GM18498 (cell line): ENCODE measurements around the gene CCL21.
"Not testable (repeated sequence)": the region's sequence is repeated elsewhere in the genome, so short reads cannot be mapped to it uniquely, and the experiment has no call there.

Experiments used
- ATAC-seq: cut with Tn5 transposase; IDR thresholded peaks from one replicate; pipeline ENCODE4 v1.9.1; 2021; ENCODE audit warnings: mild to moderate bottlenecking, moderate library complexity; ENCODE audit not compliant: unreplicated experiment

Gene CCL21, protein sequence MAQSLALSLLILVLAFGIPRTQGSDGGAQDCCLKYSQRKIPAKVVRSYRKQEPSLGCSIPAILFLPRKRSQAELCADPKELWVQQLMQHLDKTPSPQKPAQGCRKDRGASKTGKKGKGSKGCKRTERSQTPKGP

GRCh38 chr9:34710023-34710422, at the start of gene CCL21:
Gene CCL21 (minus strand): TSS chr9:34710136. CDS start chr9:34710066, 70 bp downstream.
- no peak for ATAC-seq

- ATAC-seq, result no peak
Measured at GRCh38 chr9:34759432-34760134, 49.6 kb upstream of the CCL21 start.

DNA sequence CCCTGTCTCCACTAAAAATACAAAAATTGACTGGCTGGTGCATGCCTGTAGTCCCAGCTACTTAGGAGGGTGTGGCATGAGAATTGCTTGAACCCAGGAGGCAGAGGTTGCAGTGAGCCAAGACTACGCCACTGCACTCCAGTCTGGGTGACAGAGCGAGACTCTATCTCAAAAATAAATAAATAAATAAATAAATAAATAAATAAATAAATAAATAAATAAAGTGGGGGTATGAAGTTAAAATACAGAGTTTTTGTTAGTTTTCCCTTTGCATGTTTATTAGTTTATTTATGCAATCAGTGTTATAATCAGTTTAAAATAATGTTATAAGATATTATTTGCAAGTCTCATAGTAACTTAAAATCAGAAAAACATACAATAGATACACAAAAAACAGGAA, 40.4 kb upstream of the CCL21 start:
- ATAC-seq, result not testable (repeated sequence)

DNA sequence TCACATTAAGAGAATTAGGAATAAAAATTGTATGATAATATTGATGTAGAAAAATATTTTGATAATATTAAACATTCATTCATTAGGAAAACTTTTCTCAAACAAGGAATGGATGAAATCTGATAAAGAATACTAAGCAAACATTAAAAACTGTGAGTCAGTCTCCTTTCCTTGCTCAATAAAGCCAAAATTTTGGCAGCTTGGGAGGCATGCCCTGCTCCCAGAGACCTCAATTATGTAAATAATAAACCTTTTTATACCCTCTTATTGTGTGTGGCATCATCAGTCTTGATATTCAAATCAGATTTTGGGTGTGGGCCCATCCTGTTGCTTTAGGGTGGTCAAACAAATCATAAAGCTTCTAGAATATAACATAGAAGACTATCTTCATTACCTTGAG, 36.6 kb upstream of the CCL21 start:
- no peak for ATAC-seq

DNA sequence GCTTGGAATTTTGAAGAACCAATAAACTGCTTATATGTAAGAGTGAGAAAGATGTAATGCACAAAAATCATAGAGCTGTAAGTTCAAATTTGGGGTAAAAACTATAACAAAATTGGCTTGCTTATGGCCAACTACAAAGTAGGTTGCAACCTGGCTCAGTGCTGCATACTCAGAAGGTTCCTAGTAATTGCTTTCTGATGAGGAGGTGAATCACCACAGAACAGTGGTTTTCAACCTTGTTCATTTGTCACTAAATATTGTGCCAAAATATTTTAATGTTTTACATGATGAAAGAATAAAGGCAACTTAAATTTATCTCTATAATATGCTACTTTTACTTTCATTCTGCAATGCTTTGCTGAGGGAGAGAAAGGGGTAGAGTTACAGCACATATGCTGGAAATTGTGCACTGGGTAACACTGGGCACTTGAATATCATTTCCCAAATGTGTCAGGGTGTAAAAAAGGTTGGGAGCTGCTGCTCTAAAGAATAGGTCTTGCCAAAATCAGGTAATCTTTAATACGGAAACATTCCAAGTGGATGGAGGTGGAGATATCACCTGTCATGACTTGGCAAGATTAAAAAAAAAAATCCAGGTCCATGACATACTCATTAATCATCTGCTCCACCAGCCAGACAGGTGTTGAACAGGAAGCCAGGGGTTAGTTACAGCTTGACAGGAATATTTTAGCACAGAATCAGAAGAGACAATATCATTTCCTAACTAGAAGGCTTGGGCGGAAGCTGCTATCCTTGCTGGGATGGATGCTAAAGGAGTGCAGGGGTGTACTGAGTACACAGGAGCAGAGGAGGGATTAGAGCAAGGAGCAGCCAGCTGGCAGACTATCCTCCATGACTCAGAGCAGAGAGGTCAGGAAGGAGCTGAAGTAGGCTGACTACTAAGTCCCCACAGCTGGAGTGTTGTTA, 34.6 kb upstream of the CCL21 start:
- ATAC-seq, result no peak

DNA sequence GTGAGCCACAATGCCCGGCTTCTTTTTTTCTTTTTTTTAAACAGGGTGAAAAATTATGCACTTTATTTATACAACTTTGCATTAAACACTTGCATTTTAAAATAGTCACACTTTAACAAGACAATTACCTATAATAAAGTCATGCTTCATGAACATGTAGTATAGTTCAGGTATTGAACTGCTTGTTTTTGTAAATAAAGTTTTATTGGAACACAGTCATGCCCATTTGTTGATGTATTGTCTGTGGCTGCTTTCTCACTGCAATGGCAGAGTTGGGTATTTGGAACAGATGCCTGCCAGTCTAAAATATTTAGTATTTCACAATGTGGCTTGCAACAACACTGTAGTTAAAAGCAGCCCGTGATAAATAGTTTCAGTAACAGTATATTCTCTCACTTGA, 32.8 kb upstream of the CCL21 start:
- no peak for ATAC-seq

- no peak for ATAC-seq
Measured at GRCh38 chr9:34741628-34742027, 31.7 kb upstream of the CCL21 start.

DNA sequence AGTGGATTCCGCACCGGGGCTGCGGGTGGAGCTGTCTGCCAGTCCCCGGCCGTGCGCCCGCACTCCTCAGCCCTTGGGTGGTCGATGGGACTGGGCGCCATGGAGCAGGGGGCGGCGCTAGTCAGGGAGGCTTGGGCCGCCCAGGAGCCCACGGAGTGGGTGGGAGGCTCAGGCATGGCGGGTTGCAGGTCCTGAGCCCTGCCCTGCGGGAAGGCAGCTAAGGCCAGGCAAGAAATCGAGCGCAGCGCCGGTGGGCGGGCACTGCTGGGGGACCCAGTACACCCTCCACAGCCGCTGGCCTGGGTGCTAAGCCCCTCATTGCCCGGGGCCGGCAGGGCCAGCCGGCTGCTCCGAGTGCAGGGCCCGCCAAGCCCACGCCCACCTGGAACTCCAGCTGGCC, 30.2 kb upstream of the CCL21 start:
- ATAC-seq, result not testable (repeated sequence)

DNA sequence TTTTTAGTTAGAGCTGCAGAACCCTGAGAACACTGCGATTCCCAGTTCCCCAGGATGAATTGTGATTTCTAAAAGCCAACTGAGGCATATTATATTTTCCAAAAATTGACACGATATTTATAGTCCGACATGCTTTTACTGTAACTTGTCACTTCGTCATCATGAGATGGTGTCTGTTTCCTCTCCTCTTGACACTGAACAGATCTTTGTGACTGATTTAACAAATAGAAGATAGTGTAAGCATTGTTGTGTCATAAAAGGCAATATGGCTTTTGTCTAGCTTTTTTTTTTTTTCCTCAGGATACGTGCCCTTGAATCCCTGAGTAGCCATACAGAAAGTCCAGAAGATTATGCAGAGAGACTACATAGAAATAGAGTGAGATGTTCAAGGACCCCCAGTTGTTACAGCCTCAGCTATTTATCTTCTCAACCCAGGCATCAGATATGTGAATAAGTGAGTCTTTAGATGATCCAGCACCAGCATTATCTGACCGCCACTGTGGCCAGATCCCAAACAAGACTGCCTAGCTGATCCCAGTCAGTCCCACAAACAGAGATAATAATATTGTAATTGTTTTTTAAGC, 27.8 kb upstream of the CCL21 start:
- no peak for ATAC-seq

GRCh38 chr9:34734720-34735119, 24.8 kb upstream of the CCL21 start:
- no peak for ATAC-seq

- no peak for ATAC-seq
Measured at GRCh38 chr9:34732886-34733285, 22.9 kb upstream of the CCL21 start.

DNA sequence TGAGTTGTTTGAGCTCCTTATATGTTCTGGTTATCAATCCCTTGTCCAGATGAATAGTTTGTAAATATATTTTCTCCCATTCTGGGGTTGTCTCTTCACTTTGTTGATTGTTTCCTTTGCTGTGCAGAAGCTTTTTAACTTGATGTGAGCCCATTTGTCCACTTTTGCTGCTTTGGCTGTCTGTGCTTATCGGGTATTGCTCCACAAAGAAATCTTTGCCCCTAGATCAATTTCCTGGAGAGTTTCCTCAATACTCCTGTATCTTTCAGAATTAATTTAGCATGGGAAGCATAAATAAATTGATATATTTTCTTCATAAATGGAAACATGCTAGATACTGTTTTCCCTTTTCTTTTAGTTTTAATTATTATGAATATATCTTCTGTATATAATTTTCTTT, 22.5 kb upstream of the CCL21 start:
- no peak for ATAC-seq

DNA sequence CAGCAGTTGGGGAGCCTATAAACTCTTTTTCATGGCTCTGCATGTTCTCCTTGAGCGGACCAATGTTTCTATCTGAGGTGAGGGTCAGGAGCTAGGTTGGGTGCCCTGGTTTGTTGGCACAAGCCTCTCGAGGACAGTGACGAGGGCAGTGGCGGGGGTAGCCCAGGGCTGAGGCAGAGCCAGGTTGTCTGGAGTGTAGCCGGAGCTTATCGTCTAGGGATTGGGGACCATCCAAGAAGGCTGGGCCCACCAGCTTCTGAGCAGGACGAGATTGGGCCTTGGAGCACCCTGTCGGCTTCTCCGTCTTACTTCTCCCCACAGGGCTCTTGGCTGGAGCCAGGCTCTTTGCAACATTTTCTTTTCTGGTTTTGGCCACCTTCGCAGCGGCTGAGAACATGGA, 13.2 kb upstream of the CCL21 start:
- no peak for ATAC-seq

DNA sequence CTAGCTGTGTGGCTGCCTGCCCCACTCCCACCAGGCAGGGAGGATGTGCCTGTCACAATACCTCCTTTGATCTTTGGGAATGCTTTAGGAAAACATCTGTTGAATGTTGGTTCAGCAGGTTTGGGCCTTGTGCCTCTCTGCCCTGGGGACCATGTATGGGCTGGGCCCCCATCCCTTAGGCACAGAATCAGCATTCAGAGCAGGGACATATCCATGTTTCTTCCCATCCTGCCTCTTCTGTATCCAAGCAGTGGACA, 9.8 kb upstream of the CCL21 start:
- ATAC-seq, result not testable (repeated sequence)

GRCh38 chr9:34719021-34719768, 9.3 kb upstream of the CCL21 start:
- ATAC-seq, result no peak

DNA sequence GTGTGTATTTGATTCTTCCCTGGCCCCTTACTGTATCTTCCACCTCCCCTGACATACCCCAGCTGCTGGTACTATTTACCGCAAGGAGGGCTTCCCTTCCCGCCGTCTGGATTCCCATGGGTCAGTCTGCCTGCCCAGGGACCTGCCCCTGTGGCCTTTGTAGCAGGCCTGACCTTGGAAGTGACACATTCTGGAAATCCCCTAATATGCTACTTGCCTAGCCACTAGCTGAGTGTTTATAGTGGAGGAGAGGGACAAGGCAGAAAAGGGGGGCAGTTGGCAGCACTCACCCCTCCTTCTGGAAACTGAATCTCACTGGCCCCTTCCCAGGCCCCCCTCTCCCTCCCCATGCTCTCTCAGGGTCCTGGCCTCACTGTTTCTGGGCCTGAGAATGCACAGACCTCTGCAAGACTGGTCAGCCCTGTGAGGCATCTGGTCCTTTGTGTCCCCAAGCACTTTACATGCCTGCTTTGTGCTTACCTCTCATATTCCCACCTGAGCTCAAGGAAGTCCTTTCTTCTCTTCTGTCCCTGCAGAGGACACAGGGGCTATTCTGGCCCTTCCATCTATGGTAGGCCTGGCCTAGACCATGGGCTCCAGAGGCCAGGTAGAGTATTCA, 8.2 kb upstream of the CCL21 start:
- no peak for ATAC-seq

DNA sequence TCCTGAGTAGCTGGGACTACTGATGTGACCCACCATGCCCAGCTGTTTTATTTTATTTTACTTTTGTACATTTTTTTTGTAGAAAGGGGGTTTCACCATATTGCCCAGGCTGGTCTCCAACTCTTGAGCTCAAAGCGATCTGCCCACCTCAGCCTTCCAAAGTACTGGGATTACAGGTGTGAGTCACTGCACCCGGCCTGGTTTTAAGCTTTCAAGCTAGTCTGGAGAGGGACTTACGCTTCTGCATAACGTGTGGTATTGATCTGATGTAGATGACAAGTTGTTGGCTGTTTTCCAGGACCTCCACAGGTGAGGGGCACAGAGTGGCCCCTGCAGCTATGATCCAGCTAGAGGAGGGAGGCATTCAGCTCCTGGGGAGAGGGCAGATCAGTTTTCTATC, 6.8 kb upstream of the CCL21 start:
- no peak for ATAC-seq

DNA sequence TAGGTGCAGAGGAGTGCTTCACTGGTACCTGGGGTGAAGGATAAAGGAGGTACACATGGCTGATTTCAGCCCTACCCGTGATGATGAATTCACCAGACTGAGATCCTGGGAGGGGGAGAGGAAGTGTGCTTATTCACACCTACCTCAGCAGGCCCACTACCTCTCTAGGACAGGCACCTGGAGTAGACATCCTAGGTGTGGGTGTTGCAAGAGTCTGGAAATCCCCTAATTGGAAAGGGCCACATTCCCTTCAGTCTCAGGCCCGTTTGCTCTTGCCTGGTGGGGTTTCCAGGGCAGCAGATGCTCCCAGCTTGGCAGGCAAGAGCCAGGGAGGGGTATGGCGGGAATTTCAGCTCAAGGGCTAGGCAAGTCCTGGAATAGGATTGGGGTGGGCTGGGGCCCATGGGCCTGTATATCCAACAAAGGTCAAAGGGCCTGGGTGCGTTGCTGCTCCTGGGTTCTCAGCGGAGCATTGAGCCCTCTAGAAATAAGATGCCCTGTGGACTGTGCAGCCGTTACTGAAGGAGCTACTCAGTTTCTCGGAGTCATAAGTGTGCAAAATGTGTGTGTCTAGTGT, 5.8 kb upstream of the CCL21 start:
- ATAC-seq, result no peak

DNA sequence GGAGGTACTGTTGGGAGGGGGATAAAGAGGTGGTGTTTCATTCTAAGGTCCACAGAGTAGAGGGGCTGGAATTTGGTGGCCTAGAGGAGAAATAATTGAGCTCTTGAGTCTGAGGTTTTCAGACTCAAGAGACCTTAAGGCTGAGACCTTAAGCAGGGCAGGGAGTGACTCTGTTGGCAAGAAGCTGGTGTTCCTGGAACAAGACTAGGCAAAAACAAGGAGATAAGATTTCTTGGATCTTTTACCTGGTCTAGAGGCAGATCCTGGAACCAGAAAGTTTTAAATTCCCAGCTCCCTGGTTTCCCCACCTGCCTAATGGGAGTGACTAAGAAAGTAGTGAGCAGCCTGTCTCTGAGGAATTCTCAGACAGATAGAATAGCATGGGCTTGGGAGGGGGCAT, 4.1 kb upstream of the CCL21 start:
- no peak for ATAC-seq

DNA sequence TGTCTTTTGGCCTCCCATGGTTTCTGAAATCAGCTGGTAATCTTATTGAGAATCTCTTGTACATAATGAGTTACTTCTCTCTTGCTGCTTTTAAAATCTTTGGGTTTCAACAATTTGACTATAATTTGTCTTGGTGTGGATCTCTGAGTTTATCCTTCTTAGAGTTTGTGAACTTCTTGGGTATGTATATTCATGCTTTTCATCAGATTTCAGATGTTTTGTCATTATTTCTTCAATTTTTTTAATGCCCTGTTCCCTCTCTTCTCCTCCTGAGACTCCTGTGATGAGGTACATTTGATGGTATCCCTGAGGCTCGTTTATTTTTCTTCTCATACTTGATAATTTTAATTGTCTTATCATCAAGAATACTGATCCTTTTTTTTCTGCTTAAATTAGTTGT, 2.2 kb upstream of the CCL21 start:
- no peak for ATAC-seq
